CD4-positive, alpha-beta T cell treated with Interleukin-21 for 1 hour (primary cell): ENCODE data around the gene NOL9.

Experiments used
- DNase-seq: peaks from one replicate; pipeline ENCODE4 v3.0.0-alpha.2; 2020

NOL9 gene

GRCh38 chr1:6588893-6589520 lies 34.7 kb upstream of the NOL9 start:
- no peak for DNase-seq

- DNase-seq = no peak
Measured at GRCh38 chr1:6588128-6588892, 34.0 kb upstream of the NOL9 start.

- no peak for DNase-seq
Measured at GRCh38 chr1:6587261-6588005, 33.1 kb upstream of the NOL9 start.

GRCh38 chr1:6586404-6586816 lies 32.1 kb upstream of the NOL9 start:
- DNase-seq = no peak

- DNase-seq = no peak
Measured at GRCh38 chr1:6585841-6586240, 31.5 kb upstream of the NOL9 start.

- DNase-seq = no peak
Measured at GRCh38 chr1:6585081-6585722, 30.9 kb upstream of the NOL9 start.

- DNase-seq = no peak
Measured at GRCh38 chr1:6584126-6585080, 30.1 kb upstream of the NOL9 start.

GRCh38 chr1:6582370-6582769 lies 28.1 kb upstream of the NOL9 start:
- no peak for DNase-seq

GRCh38 chr1:6581561-6582305 lies 27.4 kb upstream of the NOL9 start:
- no peak for DNase-seq

- DNase-seq = no peak
Measured at GRCh38 chr1:6580593-6581409, 26.5 kb upstream of the NOL9 start.

GRCh38 chr1:6580119-6580592 lies 25.8 kb upstream of the NOL9 start:
- peak; percentile 17 for DNase-seq

- DNase-seq = peak; percentile 97
Measured at GRCh38 chr1:6579374-6580118, 25.2 kb upstream of the NOL9 start, which contains the start of gene ZBTB48. Gene ZBTB48, plus strand, starts transcription at chr1:6579994. Its CDS starts 616 bp downstream, at chr1:6580610.

GRCh38 chr1:6578624-6579373 lies 24.5 kb upstream of the NOL9 start:
- DNase-seq = no peak

- no peak for DNase-seq
Measured at GRCh38 chr1:6577831-6578525, 23.7 kb upstream of the NOL9 start.

GRCh38 chr1:6574818-6575217 lies 20.5 kb upstream of the NOL9 start:
- DNase-seq = no peak

GRCh38 chr1:6574025-6574620 lies 19.8 kb upstream of the NOL9 start:
- DNase-seq = no peak

GRCh38 chr1:6572653-6573383 lies 18.5 kb upstream of the NOL9 start:
- no peak for DNase-seq
